LNCaP clone FGC (cell line): ENCODE measurements around the gene ERBB4.

ENCODE experiments used
- DNase-seq: peaks from one replicate; pipeline ENCODE4 v3.0.0-alpha.2; 2011; ENCODE audit warnings: low read depth
- H3K4me3 ChIP-seq: 2 replicates; pipeline ENCODE4 v1.5.1; 2011; ENCODE audit warnings: mild to moderate bottlenecking, low read depth, low read length, control low read depth
- CTCF ChIP-seq: IDR thresholded peaks from 2 replicates; pipeline ENCODE4 v1.5.1; 2012; ENCODE audit warnings: mild to moderate bottlenecking; ENCODE audit not compliant: control insufficient read depth, insufficient read depth; ENCODE audit errors: extremely low read depth

ERBB4 gene

GRCh38 chr2:211437396-211437795 lies 1101.2 kb downstream of the ERBB4 start:
- no peak overlapping the region for H3K4me3 ChIP-seq
- no peak for DNase-seq
- no peak for TF ChIP-seq CTCF

GRCh38 chr2:211436182-211436581 lies 1102.4 kb downstream of the ERBB4 start:
- no peak for TF ChIP-seq CTCF
- DNase-seq: no peak
- no peak overlapping the region for H3K4me3 ChIP-seq

GRCh38 chr2:211435331-211435730 lies 1103.3 kb downstream of the ERBB4 start:
- no peak for DNase-seq
- H3K4me3 ChIP-seq: no peak overlapping the region
- TF ChIP-seq CTCF: no peak

- TF ChIP-seq CTCF: no peak
- DNase-seq: no peak
- no peak overlapping the region for H3K4me3 ChIP-seq
These were observed 1103.8 kb downstream of the ERBB4 start for GRCh38 chr2:211434773-211435172.

- no peak for DNase-seq
- no peak overlapping the region for H3K4me3 ChIP-seq
- TF ChIP-seq CTCF: no peak
These were observed 1109.2 kb downstream of the ERBB4 start for GRCh38 chr2:211429256-211429920.

- DNase-seq: no peak
- H3K4me3 ChIP-seq: no peak overlapping the region
- TF ChIP-seq CTCF: no peak
These were observed 1112.4 kb downstream of the ERBB4 start for GRCh38 chr2:211426240-211426639.

- no peak for TF ChIP-seq CTCF
- H3K4me3 ChIP-seq: no peak overlapping the region
- DNase-seq: no peak
These were observed 1115.6 kb downstream of the ERBB4 start for GRCh38 chr2:211423018-211423417.
